HG02588 (cell line): Measurements from ENCODE around the gene DCAF15.
"Not testable (repeated sequence)": the region's sequence is repeated elsewhere in the genome, so short reads cannot be mapped to it uniquely, and the experiment has no call there.

Source experiments
- ATAC-seq: cut with Tn5 transposase; IDR thresholded peaks from one replicate; pipeline ENCODE4 v1.9.1; 2021; ENCODE audit warnings: mild to moderate bottlenecking, moderate library complexity; ENCODE audit not compliant: unreplicated experiment

The DCAF15 gene

GRCh38 chr19:13959141-13959961, 7.0 kb downstream of the DCAF15 start:
- no peak for ATAC-seq

GRCh38 chr19:13959962-13960862, 7.9 kb downstream of the DCAF15 start:
- ATAC-seq = no peak

DNA sequence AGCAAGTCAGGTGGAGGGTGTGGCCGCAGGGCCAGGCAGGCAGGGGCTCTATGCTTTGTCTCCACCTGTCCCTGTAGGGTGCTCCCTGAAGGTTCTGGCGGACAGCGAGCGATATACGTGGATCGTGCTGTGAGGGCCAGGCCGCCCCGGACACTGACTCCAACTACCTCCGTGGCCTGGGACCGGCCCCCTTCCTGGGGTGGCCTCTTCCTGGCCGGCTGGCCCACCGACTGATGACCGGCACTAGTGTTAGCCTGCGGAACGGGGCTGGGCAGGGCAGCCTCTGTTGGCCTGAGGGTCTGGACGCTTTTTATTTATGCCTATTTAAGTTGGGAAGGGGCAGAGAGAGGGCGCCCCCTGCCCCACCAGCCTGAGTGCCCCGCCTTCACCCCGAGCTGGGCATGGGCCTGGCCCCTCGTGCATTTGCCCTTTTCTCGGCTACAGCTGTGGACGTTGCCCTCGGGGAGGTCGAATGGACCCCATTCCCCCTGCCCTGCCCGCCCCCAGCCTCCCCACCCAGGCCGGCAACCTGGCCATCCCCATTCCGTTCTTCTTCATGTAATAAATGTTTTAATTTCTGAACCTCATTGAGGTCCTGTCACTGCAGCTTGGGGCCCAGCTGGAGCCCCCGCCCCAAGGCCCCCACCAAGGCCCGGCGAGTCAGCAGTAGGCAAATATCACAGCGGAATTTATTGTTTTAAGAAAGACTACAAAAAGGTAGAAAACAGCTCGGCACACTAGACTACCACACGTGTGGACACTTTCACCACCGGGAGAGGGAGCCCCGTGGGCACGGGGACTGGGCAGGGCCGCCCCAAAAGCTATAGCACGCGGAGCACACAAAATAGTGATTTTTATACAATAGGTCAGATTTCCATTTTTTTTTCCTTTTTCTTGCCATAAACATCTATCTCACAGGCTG, 8.8 kb downstream of the DCAF15 start:
- no peak for ATAC-seq

DNA sequence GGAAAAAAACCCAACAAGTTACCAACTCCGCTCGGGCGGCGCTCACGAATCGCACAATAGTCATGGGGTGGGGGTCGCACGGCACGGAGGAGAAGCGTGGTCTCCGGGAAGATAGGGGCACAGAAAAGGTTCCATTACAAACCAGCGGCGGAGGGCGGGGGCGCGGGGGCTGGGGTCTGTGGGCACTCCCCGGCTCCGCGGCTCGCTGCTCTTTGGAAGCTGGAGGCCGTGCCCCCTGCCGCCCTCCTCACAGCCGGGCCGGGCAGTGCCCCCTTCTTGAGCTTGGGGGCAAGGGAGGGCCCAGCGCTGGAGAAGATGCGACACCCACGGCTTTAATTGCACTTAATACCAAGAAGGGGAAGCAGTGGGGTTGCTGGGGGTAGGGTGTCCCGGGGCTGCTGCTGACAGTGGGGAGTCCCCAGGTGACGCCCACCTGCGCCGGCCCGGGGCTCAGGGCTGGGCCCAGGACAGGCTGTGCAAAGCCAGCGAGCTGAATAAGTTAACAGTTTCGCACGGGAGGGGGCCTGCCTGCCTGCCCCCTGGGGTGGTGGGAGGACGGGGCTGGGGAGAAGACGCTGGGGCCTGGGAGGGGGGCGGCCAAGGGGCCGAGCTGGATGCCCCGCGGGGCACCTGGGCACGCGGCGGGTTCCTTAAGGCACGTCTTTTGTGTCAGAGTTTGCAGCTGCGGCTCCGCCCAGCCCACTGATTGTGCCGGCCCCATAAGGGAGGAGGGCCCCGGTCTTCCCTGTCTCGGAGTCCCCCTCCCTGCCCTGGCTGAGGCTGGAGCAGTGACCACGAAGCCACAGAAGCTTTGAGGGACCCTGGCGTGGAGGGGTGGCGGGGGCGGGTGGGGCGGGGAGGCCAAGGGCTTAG, 9.8 kb downstream of the DCAF15 start:
- ATAC-seq = no peak

DNA sequence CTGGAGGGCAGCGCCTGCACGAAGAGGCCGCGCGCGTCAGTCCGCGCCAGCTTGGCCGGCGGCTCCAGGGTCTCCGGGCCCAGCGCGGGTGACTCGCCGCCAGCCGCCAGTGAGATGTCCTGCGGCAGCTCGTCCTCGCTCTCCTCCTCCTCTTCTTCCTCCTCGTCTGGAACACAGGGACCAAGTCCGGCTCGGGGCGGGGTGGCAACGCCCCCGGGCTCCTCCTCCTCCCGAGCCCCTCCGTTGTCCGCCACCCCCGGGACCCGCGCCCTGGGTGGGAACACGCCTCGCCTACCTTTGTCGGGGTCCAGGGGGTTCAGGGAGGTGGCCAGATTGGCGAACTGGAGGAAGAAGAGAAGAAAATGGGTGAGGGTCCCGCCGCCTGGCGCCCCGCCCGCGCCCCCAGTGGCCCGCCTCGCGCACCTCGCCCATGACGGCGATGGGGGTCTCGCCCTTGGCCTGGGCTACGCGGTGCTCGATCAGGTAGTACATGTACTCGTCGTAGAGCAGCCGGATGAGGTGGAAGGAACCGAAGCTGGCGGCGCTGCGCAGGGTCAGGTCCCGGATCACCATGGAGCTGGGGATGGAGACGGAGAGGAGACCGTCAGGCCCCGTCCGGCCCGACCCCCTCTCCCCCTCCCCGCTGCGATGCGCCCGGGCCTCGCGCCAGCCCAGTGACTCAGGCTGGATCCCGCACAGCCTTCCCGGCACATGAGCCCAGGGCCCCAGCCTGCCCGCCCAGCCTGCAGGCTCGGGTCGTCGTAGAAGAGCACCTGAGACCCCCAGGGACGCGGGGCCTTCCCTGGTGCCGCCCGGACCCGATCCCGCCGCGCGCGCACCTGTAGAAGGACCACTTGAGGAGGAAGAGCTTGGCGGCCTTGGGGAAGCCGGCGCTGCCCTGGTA, 10.6 kb downstream of the DCAF15 start:
- ATAC-seq = no peak

GRCh38 chr19:13963603-13964105, 11.3 kb downstream of the DCAF15 start:
- ATAC-seq = no peak

GRCh38 chr19:13964776-13965175, 12.5 kb downstream of the DCAF15 start:
- no peak for ATAC-seq

DNA sequence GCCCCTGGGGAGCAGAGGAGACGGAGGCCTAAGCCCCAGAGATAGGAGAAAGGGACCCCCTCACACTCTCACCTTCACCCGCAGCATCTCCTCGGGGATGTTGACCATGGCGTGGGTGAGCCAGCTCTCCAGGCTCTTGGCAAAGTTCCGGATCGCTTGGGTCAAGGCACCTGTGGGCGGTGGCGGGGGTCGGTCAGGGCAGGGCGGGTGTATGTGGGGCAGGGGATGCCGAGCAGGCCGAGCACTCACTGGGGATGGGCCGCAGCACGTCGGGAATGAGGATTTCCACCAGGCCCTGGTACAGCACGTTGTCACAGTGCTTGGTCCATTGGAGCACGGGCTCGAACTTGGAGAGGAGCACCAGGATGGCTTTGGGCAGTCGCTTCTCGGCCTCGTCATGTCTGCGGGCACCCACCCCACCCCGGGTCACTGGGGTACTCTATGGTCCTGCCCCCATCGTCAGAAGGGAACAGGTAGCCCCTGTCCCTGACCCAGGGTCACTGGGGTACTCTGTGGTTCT, 13.1 kb downstream of the DCAF15 start:
- ATAC-seq = no peak

- no peak for ATAC-seq
Measured at GRCh38 chr19:13965926-13966683, 13.8 kb downstream of the DCAF15 start.

DNA sequence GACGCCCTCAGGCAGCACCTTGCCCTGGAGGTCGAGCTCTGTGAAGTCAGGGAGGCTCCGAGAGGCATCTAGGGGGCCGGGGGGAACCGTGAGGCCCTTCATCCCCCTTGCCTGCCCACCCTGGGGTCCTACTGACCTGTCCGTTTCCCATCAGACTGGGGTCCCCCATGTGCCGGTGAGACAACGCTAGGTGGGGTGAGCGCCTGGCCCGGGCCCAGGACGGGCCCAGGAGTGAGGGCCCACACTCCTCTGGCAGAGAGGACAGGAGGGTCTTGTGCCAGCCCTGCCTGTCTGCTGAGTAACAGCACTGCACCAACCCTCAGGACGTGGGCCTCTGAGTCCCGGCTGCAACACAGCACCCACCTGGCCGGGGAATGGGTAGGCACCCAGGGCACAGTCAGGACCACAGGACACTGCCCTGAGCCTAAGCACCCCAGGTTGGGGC, 14.4 kb downstream of the DCAF15 start:
- ATAC-seq = no peak

DNA sequence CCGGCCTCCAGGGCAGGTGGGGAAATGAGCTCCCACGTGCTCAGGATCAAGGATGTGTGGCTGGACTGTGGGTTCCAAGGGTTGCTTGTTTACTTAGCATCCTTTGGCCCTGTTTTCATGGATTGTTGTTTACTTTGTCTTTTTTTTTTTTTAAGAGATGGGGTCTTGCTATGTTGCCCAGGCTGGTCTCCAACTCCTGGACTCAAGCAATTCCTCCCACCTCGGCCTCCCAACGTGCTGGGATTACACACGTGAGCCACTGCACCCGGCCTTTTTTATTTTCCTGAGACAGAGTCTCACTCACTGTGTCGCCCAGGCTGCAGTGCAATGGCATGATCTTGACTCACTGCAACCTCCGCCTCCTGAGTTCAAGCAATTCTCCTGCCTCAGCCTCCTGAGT, 14.9 kb downstream of the DCAF15 start:
- ATAC-seq = not testable (repeated sequence)

DNA sequence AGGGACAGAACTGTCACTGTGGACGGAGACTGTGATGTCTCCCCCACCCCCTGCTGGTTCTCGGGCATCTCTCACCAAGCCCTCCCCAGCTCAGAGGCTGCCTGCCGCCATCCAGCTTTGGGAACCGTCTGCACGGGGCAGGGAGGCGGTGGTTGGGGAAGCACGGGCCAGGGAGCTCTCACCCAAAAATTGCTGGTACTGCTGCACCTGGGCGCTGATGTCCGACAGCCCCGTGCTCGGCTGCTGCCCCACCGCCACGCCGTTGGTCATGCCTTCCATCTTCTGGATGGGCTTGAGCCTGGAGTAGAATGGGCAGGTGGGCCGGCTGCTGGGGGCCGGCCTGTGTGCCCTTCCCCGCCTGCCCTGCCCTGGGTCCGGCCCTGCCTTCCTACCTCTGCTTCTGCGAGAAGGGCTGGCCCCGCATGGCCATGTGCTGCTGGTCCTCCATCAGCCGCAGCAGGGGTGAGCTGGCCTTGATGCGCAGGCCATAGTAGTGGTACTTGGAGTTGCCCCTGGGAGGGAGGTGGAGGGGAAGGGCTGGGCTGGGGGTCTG, 16.1 kb downstream of the DCAF15 start:
- no peak for ATAC-seq

GRCh38 chr19:13968999-13969398, 16.7 kb downstream of the DCAF15 start:
- ATAC-seq = no peak

GRCh38 chr19:13969897-13970296, 17.6 kb downstream of the DCAF15 start:
- ATAC-seq = no peak

DNA sequence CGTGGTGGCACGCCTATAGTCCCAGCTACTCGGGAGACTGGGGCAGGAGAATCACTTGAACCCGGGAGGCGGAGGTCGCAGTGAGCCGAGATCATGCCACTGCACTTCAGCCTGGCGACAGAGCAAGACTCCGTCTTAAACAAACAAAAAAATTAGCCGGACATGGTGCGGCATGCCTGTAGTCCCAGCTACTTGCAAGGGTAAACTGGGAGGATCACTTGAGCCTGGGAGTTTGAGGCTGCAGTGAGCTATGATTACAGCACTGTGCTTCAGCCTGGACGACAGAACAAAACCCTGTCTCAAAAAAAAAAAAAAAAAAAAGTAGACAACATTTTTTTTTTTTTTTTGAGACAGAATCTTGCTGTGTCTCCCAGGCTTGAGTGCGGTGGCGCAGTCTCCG, 19.6 kb downstream of the DCAF15 start:
- ATAC-seq = not testable (repeated sequence)

GRCh38 chr19:13972368-13973155, 20.3 kb downstream of the DCAF15 start:
- ATAC-seq = no peak

DNA sequence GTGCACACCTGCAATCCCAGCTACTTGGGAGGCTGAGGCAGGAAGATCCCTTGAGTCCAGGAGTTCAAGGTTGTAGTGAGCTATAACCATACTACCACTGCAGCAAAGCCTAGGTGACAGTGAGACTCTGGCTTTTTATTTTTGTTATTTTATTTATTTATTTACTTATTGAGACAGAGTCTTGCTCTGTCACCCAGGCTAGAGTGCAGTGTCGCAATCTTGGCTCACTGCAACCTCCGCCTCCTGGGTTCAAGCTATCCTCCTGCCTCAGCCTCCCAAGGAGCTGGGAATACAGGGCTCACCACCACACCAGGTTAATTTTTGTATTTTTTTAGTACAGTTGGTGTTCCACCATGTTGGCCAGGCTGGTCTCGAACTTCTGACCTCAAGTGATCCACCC, 21.2 kb downstream of the DCAF15 start:
- not testable (repeated sequence) for ATAC-seq
